Calu3 (cell line): Measurements from ENCODE around the gene NR2C1. TPM values are rescaled to one million over a fixed set of nuclear protein-coding genes. Genes with fewer than 3 reads are reported as not detected.

Source experiments
- BruUV-seq: library from RNA; stranded (reverse); fragments of 400-500 nt; replicated peaks from 2 replicates; lab custom pipeline; 2021; lab: Mats Ljungman, UMichigan
- CTCF ChIA-PET: fragments of 300-600 bp; sonication (Branson Sonifier 250); formaldehyde crosslinking; loops from one replicate; lab custom pipeline; 2022; ENCODE audit warnings: antibody characterized with exemption; lab: Charles Lee
- DNase-seq: peaks from one replicate; pipeline ENCODE4 v3.0.0; 2022
- H3K27ac Mint-ChIP-seq: one replicate; pipeline ENCODE4 v1.8.0; 2022; ENCODE audit warnings: mixed read lengths; ENCODE audit not compliant: unreplicated experiment
- H3K27me3 Mint-ChIP-seq: one replicate; pipeline ENCODE4 v1.8.0; 2022; ENCODE audit warnings: mixed read lengths; ENCODE audit not compliant: unreplicated experiment
- H3K36me3 Mint-ChIP-seq: one replicate; pipeline ENCODE4 v1.8.0; 2022; ENCODE audit warnings: mild to moderate bottlenecking, moderate library complexity, mixed read lengths; ENCODE audit not compliant: insufficient read depth, unreplicated experiment
- H3K4me1 Mint-ChIP-seq: one replicate; pipeline ENCODE4 v1.8.0; 2022; ENCODE audit warnings: mild to moderate bottlenecking, low read depth, mixed read lengths; ENCODE audit not compliant: unreplicated experiment
- H3K4me3 Mint-ChIP-seq: one replicate; pipeline ENCODE4 v1.8.0; 2022; ENCODE audit warnings: mild to moderate bottlenecking, low read depth, moderate library complexity, mixed read lengths; ENCODE audit not compliant: unreplicated experiment
- H3K9me3 Mint-ChIP-seq: one replicate; pipeline ENCODE4 v1.8.0; 2022; ENCODE audit warnings: low read depth, mixed read lengths; ENCODE audit not compliant: unreplicated experiment
- CTCF ChIP-seq: fragments of 200-600 bp; IDR thresholded peaks from one replicate; pipeline ENCODE4 v1.8.0; 2022; ENCODE audit warnings: antibody characterized with exemption; ENCODE audit not compliant: unreplicated experiment
- intact Hi-C: fragments of 100-400 bp; cut with micrococcal nuclease; formaldehyde crosslinking; loops from one replicate; pipeline ENCODE4 v1.10.0; 2022; ENCODE audit not compliant: unreplicated experiment
- total RNA-seq: library from RNA; stranded (reverse); gene quantifications from 2 replicates; pipeline ENCODE4 v1.2.3, GENCODE V29; 2022

The NR2C1 gene
- total RNA-seq, 1 experiment from 2014 or later: 50.3 TPM

DNA sequence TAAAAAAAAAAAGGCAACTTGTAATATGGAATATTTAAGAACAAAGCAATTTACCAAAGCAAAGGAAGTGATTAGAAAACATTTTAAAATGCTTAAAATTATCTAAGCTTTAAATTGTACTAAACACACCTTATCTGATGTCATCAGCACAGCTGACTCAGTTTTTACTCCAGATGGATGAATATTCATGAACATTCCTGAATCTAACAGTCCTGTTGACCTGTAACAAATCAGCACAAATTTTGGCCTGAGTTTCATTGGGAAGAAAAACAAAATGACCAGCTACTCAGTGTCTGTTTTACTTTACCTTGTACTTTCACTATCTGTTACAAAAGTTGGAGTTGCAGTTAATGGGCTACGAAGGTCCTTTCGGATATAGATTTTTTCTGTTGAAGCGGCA, 16.0 kb downstream of the NR2C1 start:
- no peak for DNase-seq
- intact Hi-C loops: no loop called here
- TF ChIP-seq CTCF: no peak
- CTCF ChIA-PET: interaction anchor here (0.7 kb wide), 1 partner anchor 1288 kb away, joined by 3 read pairs; no protein-coding TSS in a partner anchor
- Mint-ChIP-seq H3K27ac (no peak overlapping the region), H3K36me3 (peaks cover 31% of the 10 kb centered on the region), H3K9me3 (no peaks in the 10 kb centered on the region), H3K4me1 (no peaks in the 10 kb centered on the region), H3K27me3 (no peaks in the 10 kb centered on the region), H3K4me3 (no peak overlapping the region)
- TSS peak; percentile 7 for BruUV-seq

DNA sequence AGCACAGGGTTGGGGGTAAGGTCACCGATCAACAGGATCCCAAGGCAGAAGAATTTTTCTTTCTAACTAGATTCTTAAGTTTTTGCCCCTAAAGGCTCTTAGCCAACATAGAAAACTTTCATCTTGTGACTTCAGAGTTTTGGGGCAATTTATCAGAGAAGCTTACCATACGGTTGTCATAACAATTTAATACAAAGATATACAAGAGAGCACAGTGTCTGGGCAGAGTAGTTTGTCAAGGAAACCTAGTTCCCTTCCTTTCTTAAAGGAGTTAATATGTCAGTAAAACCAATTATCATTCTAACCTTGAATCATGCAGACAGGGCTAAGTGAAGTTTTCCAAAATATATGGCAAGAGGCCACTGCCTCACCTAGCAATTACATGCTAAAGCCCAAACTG, 18.4 kb downstream of the NR2C1 start:
- Mint-ChIP-seq H3K36me3 (peaks cover 32% of the 10 kb centered on the region), H3K27ac (no peak overlapping the region), H3K4me3 (no peak overlapping the region), H3K27me3 (no peaks in the 10 kb centered on the region), H3K9me3 (no peaks in the 10 kb centered on the region), H3K4me1 (no peaks in the 10 kb centered on the region)
- BruUV-seq: no TSS peak
- intact Hi-C loops: no loop called here
- DNase-seq: no peak
- CTCF ChIA-PET: no interaction called here
- TF ChIP-seq CTCF: no peak

GRCh38 chr12:95054206-95054605, 19.2 kb downstream of the NR2C1 start:
- no peak for TF ChIP-seq CTCF
- no peak for DNase-seq
- peaks cover 32% of the 10 kb centered on the region for H3K36me3 Mint-ChIP-seq
- no TSS peak for BruUV-seq
- no peak overlapping the region for H3K4me3 Mint-ChIP-seq
- H3K27ac Mint-ChIP-seq: no peak overlapping the region
- no peaks in the 10 kb centered on the region for H3K27me3 Mint-ChIP-seq
- CTCF ChIA-PET: interaction anchor here (0.6 kb wide), 1 partner anchor 50 kb away, joined by 3 read pairs; no protein-coding TSS in a partner anchor
- intact Hi-C loops: no loop called here
- no peaks in the 10 kb centered on the region for H3K9me3 Mint-ChIP-seq
- H3K4me1 Mint-ChIP-seq: no peaks in the 10 kb centered on the region

DNA sequence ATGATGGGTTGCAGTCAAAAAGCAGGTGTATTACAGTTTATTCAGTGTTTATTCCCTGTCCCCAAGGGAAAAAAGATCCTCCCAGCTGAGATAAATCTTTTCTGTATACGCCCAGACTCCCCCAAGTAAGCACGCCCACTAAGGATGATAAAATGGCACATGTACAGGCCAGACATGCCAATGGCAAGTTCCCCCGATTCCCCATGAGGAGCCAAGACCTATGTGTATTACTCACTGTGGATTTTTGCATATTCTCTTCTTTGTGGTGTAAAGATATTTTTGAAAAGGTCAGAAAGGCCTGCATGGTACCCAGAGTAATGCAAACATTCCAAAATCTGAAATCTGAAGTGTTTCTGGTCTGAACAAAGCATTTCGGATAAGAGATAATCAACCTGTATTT, 22.2 kb downstream of the NR2C1 start:
- H3K4me3 Mint-ChIP-seq: no peak overlapping the region
- intact Hi-C loops: no loop called here
- peaks cover 31% of the 10 kb centered on the region for H3K36me3 Mint-ChIP-seq
- H3K9me3 Mint-ChIP-seq: no peaks in the 10 kb centered on the region
- BruUV-seq: no TSS peak
- CTCF ChIA-PET: no interaction called here
- no peaks in the 10 kb centered on the region for H3K27me3 Mint-ChIP-seq
- TF ChIP-seq CTCF: no peak
- H3K27ac Mint-ChIP-seq: no peak overlapping the region
- H3K4me1 Mint-ChIP-seq: no peaks in the 10 kb centered on the region
- DNase-seq: no peak
